ENCODE data around the gene GNA12.

GRCh38 chr7:2774280-2774679, 69.8 kb downstream of the GNA12 start:
- TF ChIP-seq, protein P1, sequence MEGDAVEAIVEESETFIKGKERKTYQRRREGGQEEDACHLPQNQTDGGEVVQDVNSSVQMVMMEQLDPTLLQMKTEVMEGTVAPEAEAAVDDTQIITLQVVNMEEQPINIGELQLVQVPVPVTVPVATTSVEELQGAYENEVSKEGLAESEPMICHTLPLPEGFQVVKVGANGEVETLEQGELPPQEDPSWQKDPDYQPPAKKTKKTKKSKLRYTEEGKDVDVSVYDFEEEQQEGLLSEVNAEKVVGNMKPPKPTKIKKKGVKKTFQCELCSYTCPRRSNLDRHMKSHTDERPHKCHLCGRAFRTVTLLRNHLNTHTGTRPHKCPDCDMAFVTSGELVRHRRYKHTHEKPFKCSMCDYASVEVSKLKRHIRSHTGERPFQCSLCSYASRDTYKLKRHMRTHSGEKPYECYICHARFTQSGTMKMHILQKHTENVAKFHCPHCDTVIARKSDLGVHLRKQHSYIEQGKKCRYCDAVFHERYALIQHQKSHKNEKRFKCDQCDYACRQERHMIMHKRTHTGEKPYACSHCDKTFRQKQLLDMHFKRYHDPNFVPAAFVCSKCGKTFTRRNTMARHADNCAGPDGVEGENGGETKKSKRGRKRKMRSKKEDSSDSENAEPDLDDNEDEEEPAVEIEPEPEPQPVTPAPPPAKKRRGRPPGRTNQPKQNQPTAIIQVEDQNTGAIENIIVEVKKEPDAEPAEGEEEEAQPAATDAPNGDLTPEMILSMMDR (IDR thresholded peaks at IDR 0.05), result no peak
- TF ChIP-seq POLR2A (IDR thresholded peaks at IDR 0.05), result no peak

Data from right lobe of liver (tissue), 4 donors.